ENCODE measurements around the gene LRBA.

The LRBA gene

GRCh38 chr4:150849016-150849415 is 166.1 kb downstream of the LRBA start:
- no peaks in the 10 kb centered on the region for H3K27me3 ChIP-seq
- H3K4me2 ChIP-seq, result no peak overlapping the region
- H3K4me3 ChIP-seq, result no peak overlapping the region
- peaks cover 23% of the 10 kb centered on the region for H3K36me3 ChIP-seq
- H3K27ac ChIP-seq, result no peak overlapping the region
- no peak for TF ChIP-seq Cebpa-rat (IDR thresholded peaks at IDR 0.05)
- no peak overlapping the region for H3K9ac ChIP-seq
- H4K20me1 ChIP-seq, result no peaks in the 10 kb centered on the region
- no peaks in the 10 kb centered on the region for H3K9me3 ChIP-seq
- peaks cover 6% of the 10 kb centered on the region; the same call in 1 of the 2 replicates for H3K4me1 ChIP-seq

- Histone ChIP-seq H3K36me3 (peaks cover 30% of the 10 kb centered on the region), H4K20me1 (no peaks in the 10 kb centered on the region), H3K9ac (no peak overlapping the region), H3K4me3 (no peak overlapping the region), H3K4me1 (peaks cover 2% of the 10 kb centered on the region; the same call in 1 of the 2 replicates), H3K27ac (no peak overlapping the region), H3K9me3 (no peaks in the 10 kb centered on the region), H3K4me2 (no peak overlapping the region), H3K27me3 (no peaks in the 10 kb centered on the region)
- TF ChIP-seq Cebpa-rat (IDR thresholded peaks at IDR 0.05), result no peak
Measured at GRCh38 chr4:150828159-150828558, 186.9 kb downstream of the LRBA start.

GRCh38 chr4:150827226-150827625 is 187.9 kb downstream of the LRBA start:
- Histone ChIP-seq H3K9ac (no peak overlapping the region), H3K4me3 (no peak overlapping the region), H3K36me3 (peaks cover 30% of the 10 kb centered on the region), H4K20me1 (no peaks in the 10 kb centered on the region), H3K4me1 (peaks cover 11% of the 10 kb centered on the region), H3K27me3 (no peaks in the 10 kb centered on the region), H3K27ac (no peak overlapping the region), H3K9me3 (no peaks in the 10 kb centered on the region), H3K4me2 (no peak overlapping the region)
- no peak for TF ChIP-seq Cebpa-rat (IDR thresholded peaks at IDR 0.05)

- H3K4me1 ChIP-seq, result peaks cover 11% of the 10 kb centered on the region
- no peaks in the 10 kb centered on the region for H3K27me3 ChIP-seq
- no peaks in the 10 kb centered on the region for H4K20me1 ChIP-seq
- no peak overlapping the region for H3K4me3 ChIP-seq
- no peak overlapping the region for H3K4me2 ChIP-seq
- TF ChIP-seq Cebpa-rat (IDR thresholded peaks at IDR 0.05), result no peak
- H3K9ac ChIP-seq, result no peak overlapping the region
- peaks cover 30% of the 10 kb centered on the region for H3K36me3 ChIP-seq
- no peak overlapping the region for H3K27ac ChIP-seq
- H3K9me3 ChIP-seq, result no peaks in the 10 kb centered on the region
Measured at GRCh38 chr4:150826306-150826705, 188.8 kb downstream of the LRBA start.

- H3K27ac ChIP-seq, result no peak overlapping the region
- no peak overlapping the region for H3K4me3 ChIP-seq
- peaks cover 20% of the 10 kb centered on the region for H3K36me3 ChIP-seq
- H3K9ac ChIP-seq, result no peak overlapping the region
- peaks cover 11% of the 10 kb centered on the region for H3K4me1 ChIP-seq
- H3K4me2 ChIP-seq, result peak overlapping the region; percentile 47
- H4K20me1 ChIP-seq, result no peaks in the 10 kb centered on the region
- TF ChIP-seq Cebpa-rat (IDR thresholded peaks at IDR 0.05), result no peak
- no peaks in the 10 kb centered on the region for H3K9me3 ChIP-seq
- no peaks in the 10 kb centered on the region for H3K27me3 ChIP-seq
Measured at GRCh38 chr4:150822407-150822806, 192.7 kb downstream of the LRBA start.

GRCh38 chr4:150821641-150822040 is 193.4 kb downstream of the LRBA start:
- peaks cover 11% of the 10 kb centered on the region for H3K4me1 ChIP-seq
- no peaks in the 10 kb centered on the region for H3K9me3 ChIP-seq
- peaks cover 18% of the 10 kb centered on the region; the same call in 1 of the 2 replicates for H3K36me3 ChIP-seq
- no peaks in the 10 kb centered on the region for H4K20me1 ChIP-seq
- H3K27me3 ChIP-seq, result no peaks in the 10 kb centered on the region
- no peak overlapping the region for H3K27ac ChIP-seq
- no peak overlapping the region for H3K4me2 ChIP-seq
- H3K9ac ChIP-seq, result no peak overlapping the region
- no peak for TF ChIP-seq Cebpa-rat (IDR thresholded peaks at IDR 0.05)
- H3K4me3 ChIP-seq, result no peak overlapping the region

GRCh38 chr4:150820409-150820808 is 194.7 kb downstream of the LRBA start:
- no peak overlapping the region for H3K4me3 ChIP-seq
- H3K36me3 ChIP-seq, result peaks cover 9% of the 10 kb centered on the region; the same call in 1 of the 2 replicates
- H3K27ac ChIP-seq, result no peak overlapping the region
- H3K4me1 ChIP-seq, result peaks cover 11% of the 10 kb centered on the region
- H4K20me1 ChIP-seq, result no peaks in the 10 kb centered on the region
- H3K9ac ChIP-seq, result no peak overlapping the region
- TF ChIP-seq Cebpa-rat (IDR thresholded peaks at IDR 0.05), result no peak
- H3K4me2 ChIP-seq, result no peak overlapping the region
- no peaks in the 10 kb centered on the region for H3K27me3 ChIP-seq
- H3K9me3 ChIP-seq, result no peaks in the 10 kb centered on the region

- Histone ChIP-seq H3K4me3 (no peak overlapping the region), H4K20me1 (no peaks in the 10 kb centered on the region), H3K4me2 (no peak overlapping the region), H3K27ac (no peak overlapping the region), H3K4me1 (peaks cover 11% of the 10 kb centered on the region), H3K36me3 (no peaks in the 10 kb centered on the region), H3K9ac (no peak overlapping the region), H3K27me3 (no peaks in the 10 kb centered on the region), H3K9me3 (no peaks in the 10 kb centered on the region)
- TF ChIP-seq Cebpa-rat (IDR thresholded peaks at IDR 0.05), result no peak
Measured at GRCh38 chr4:150818661-150819060, 196.4 kb downstream of the LRBA start.

GRCh38 chr4:150817804-150818528 is 197.1 kb downstream of the LRBA start:
- no peak overlapping the region for H3K4me2 ChIP-seq
- H3K27ac ChIP-seq, result no peak overlapping the region
- no peak overlapping the region for H3K4me3 ChIP-seq
- no peaks in the 10 kb centered on the region for H4K20me1 ChIP-seq
- no peaks in the 10 kb centered on the region for H3K9me3 ChIP-seq
- no peak for TF ChIP-seq Cebpa-rat (IDR thresholded peaks at IDR 0.05)
- no peaks in the 10 kb centered on the region for H3K27me3 ChIP-seq
- H3K9ac ChIP-seq, result no peak overlapping the region
- H3K36me3 ChIP-seq, result no peaks in the 10 kb centered on the region
- H3K4me1 ChIP-seq, result peaks cover 6% of the 10 kb centered on the region

GRCh38 chr4:150817017-150817416 is 198.1 kb downstream of the LRBA start:
- no peak overlapping the region for H3K27ac ChIP-seq
- H3K9ac ChIP-seq, result no peak overlapping the region
- H3K4me2 ChIP-seq, result no peak overlapping the region
- no peaks in the 10 kb centered on the region for H3K4me1 ChIP-seq
- no peaks in the 10 kb centered on the region for H3K36me3 ChIP-seq
- TF ChIP-seq Cebpa-rat (IDR thresholded peaks at IDR 0.05), result no peak
- H3K27me3 ChIP-seq, result no peaks in the 10 kb centered on the region
- no peaks in the 10 kb centered on the region for H3K9me3 ChIP-seq
- H4K20me1 ChIP-seq, result no peaks in the 10 kb centered on the region
- no peak overlapping the region for H3K4me3 ChIP-seq
